Mucosa of stomach (tissue), 1 donor: ENCODE results near the gene MT2A.

Experiments
- H3K27me3 ChIP-seq: one replicate; pipeline ENCODE4 v1.7.0; 2013; ENCODE audit warnings: mild to moderate bottlenecking, low read length; ENCODE audit not compliant: control insufficient read depth, insufficient read depth
- H3K36me3 ChIP-seq: one replicate; pipeline ENCODE4 v1.7.0; 2013; ENCODE audit warnings: low read length; ENCODE audit not compliant: control insufficient read depth, insufficient read depth
- H3K4me1 ChIP-seq: one replicate; pipeline ENCODE4 v1.7.0; 2013; ENCODE audit warnings: mild to moderate bottlenecking, low read length; ENCODE audit not compliant: control insufficient read depth, insufficient read depth
- H3K4me3 ChIP-seq: one replicate; pipeline ENCODE4 v1.7.0; 2013; ENCODE audit warnings: low read length
- H3K9ac ChIP-seq: one replicate; pipeline ENCODE4 v1.7.0; 2013; ENCODE audit warnings: mild to moderate bottlenecking, low read length, moderate library complexity
- H3K9me3 ChIP-seq: one replicate; pipeline ENCODE4 v1.7.0; 2013; ENCODE audit warnings: mild to moderate bottlenecking, low read length, moderate library complexity; ENCODE audit not compliant: control insufficient read depth
- donor health status: Pancreatic carcinoma.

MT2A gene

DNA sequence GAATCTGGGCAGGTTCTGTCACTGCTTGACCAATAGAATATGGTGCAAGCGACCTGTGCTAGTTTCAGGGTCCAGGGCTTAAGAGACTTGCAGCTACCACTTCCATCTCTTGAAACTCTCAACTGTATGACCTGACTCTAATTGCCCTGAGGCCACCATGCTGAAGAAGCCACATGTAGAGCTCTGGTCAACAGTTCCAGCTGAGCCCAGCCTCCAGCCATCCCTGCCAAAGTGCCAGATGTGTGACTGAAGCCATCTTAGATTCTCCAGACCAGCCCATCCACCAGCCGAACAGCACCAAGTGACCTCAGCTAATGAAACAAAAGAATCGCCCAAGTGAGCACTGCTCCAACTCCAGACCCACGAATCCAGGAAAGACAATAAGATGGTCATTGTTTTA, 3.4 kb upstream of the MT2A start:
- peaks cover 16% of the 10 kb centered on the region for H3K4me1 ChIP-seq
- no peak overlapping the region for H3K4me3 ChIP-seq
- H3K9ac ChIP-seq = no peak overlapping the region
- no peaks in the 10 kb centered on the region for H3K27me3 ChIP-seq
- H3K9me3 ChIP-seq = no peaks in the 10 kb centered on the region
- H3K36me3 ChIP-seq = no peaks in the 10 kb centered on the region

- Histone ChIP-seq H3K36me3 (no peaks in the 10 kb centered on the region), H3K27me3 (no peaks in the 10 kb centered on the region), H3K9me3 (no peaks in the 10 kb centered on the region), H3K4me1 (peaks cover 21% of the 10 kb centered on the region), H3K4me3 (no peak overlapping the region), H3K9ac (no peak overlapping the region)
Observed at GRCh38 chr16:56605475-56605874, 2.9 kb upstream of the MT2A start.

DNA sequence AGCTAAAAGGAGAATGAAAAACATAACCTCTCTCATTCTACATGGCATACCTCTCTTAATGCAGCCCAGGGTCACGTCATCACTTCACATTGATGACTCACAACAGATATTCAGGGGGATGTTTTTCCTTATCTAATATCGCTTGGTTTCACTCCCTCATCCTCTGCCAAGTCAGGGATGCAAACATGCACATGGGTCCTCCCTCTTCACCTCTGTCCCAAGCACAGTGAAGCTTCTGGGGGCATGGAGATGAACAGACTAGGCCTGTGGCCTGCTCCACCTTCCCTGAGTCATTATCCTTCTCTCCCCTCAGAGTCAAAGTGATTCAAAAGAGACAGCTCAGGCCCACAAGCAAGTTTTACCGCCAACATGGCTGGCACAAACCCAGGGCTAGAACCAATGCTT, 2.3 kb upstream of the MT2A start:
- peaks cover 27% of the 10 kb centered on the region for H3K4me1 ChIP-seq
- H3K9ac ChIP-seq = no peak overlapping the region
- H3K9me3 ChIP-seq = no peaks in the 10 kb centered on the region
- H3K4me3 ChIP-seq = no peak overlapping the region
- H3K27me3 ChIP-seq = no peaks in the 10 kb centered on the region
- H3K36me3 ChIP-seq = no peaks in the 10 kb centered on the region

DNA sequence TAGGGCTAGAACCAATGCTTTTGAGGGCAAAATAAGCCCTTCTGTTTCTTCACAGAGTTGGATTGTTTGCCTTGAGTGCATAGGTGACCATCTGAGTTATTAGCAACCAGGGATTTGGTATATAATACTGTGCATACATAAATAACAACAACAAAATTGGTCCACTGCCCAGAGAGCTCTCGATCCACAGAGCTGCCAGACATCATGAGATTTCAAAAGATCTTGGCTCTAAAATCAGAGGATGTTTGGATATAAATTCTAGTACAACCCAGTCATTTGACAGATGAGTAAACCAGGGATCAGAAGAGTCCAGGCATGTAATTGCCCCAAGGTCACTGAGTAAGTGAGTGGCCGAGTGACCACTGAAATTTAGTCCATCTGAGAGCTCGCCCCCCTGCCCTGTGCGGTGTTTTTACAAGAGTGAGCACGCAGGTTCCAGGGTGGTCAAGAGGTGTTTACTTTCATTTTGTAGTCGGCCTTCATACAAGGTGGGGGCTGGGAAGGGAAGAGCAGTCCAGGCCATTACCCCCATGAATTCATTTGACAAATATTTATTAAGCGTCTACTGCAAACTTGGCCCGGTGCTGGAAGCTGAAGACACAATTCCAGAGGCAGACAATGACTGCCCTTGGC, 1.8 kb upstream of the MT2A start:
- Histone ChIP-seq H3K36me3 (no peaks in the 10 kb centered on the region), H3K9ac (no peak overlapping the region), H3K9me3 (no peaks in the 10 kb centered on the region), H3K4me1 (peaks cover 32% of the 10 kb centered on the region), H3K4me3 (no peak overlapping the region), H3K27me3 (no peaks in the 10 kb centered on the region)

GRCh38 chr16:56607109-56607618, 1.2 kb upstream of the MT2A start:
- Histone ChIP-seq H3K27me3 (no peaks in the 10 kb centered on the region), H3K36me3 (no peaks in the 10 kb centered on the region), H3K4me1 (peaks cover 33% of the 10 kb centered on the region), H3K9me3 (no peaks in the 10 kb centered on the region), H3K4me3 (no peak overlapping the region), H3K9ac (peak overlapping the region; percentile 11)

- Histone ChIP-seq H3K27me3 (no peaks in the 10 kb centered on the region), H3K4me3 (peak overlapping the region; percentile 34), H3K9ac (peak overlapping the region; percentile 11), H3K36me3 (no peaks in the 10 kb centered on the region), H3K9me3 (no peaks in the 10 kb centered on the region), H3K4me1 (peaks cover 33% of the 10 kb centered on the region)
Observed at GRCh38 chr16:56607675-56608042, 725 bp upstream of the MT2A start.

DNA sequence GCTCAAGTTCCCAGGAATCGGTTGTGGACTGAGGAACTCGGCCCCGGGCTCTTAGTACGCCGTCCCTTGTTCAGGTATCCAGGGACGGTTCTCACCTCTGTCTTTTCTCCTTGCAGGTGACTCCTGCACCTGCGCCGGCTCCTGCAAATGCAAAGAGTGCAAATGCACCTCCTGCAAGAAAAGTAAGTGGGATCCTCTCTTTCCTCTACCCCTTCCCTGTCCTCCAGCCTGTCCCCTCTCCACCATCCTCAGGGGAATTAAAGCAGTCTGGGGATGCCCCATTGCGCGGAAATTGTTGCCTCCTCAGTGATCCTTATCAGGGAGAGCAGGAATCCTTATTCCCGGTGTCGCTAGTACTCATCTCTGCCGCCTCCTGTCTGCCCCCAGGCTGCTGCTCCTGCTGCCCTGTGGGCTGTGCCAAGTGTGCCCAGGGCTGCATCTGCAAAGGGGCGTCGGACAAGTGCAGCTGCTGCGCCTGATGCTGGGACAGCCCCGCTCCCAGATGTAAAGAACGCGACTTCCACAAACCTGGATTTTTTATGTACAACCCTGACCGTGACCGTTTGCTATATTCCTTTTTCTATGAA, 585 bp downstream of the MT2A start:
- H3K27me3 ChIP-seq = no peaks in the 10 kb centered on the region
- H3K36me3 ChIP-seq = no peaks in the 10 kb centered on the region
- H3K4me1 ChIP-seq = peaks cover 33% of the 10 kb centered on the region
- peak overlapping the region; percentile 75 for H3K9ac ChIP-seq
- no peaks in the 10 kb centered on the region for H3K9me3 ChIP-seq
- H3K4me3 ChIP-seq = peak overlapping the region; percentile 85

DNA sequence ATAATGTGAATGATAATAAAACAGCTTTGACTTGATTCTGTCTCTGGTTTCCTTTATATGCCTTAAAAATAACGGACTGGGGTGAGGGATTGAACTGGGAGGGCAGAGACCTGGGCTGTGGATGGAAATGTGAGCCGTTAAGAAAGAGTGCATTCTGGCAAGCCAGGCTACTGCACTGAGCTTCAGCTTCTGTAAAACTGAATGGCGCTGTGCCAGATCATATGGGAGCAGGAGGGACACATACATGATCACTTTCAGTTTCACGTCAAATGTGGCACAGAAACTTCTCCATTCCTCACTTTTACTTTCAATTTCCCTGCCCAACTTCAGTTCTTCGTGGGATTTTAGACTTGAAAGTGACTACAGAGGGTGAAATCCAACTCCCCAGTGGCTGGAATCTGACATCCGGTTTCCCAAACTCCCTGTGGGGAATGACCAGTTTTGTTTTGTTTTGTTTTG, 1.1 kb downstream of the MT2A start:
- Histone ChIP-seq H3K4me3 (peak overlapping the region; percentile 85), H3K27me3 (no peaks in the 10 kb centered on the region), H3K9ac (peak overlapping the region; percentile 75), H3K4me1 (peaks cover 33% of the 10 kb centered on the region), H3K36me3 (no peaks in the 10 kb centered on the region), H3K9me3 (no peaks in the 10 kb centered on the region)

GRCh38 chr16:56610017-56610608, 1.7 kb downstream of the MT2A start:
- Histone ChIP-seq H3K27me3 (no peaks in the 10 kb centered on the region), H3K4me1 (peaks cover 33% of the 10 kb centered on the region), H3K9me3 (no peaks in the 10 kb centered on the region), H3K36me3 (no peaks in the 10 kb centered on the region), H3K9ac (peak overlapping the region; percentile 75), H3K4me3 (peak overlapping the region; percentile 85)

GRCh38 chr16:56610609-56611111, 2.3 kb downstream of the MT2A start:
- Histone ChIP-seq H3K4me1 (peaks cover 33% of the 10 kb centered on the region), H3K4me3 (peak overlapping the region; percentile 6), H3K9me3 (no peaks in the 10 kb centered on the region), H3K36me3 (no peaks in the 10 kb centered on the region), H3K9ac (peak overlapping the region; percentile 75), H3K27me3 (no peaks in the 10 kb centered on the region)

- H3K4me3 ChIP-seq = no peak overlapping the region
- no peaks in the 10 kb centered on the region for H3K36me3 ChIP-seq
- H3K9me3 ChIP-seq = no peaks in the 10 kb centered on the region
- no peak overlapping the region for H3K9ac ChIP-seq
- no peaks in the 10 kb centered on the region for H3K27me3 ChIP-seq
- peaks cover 33% of the 10 kb centered on the region for H3K4me1 ChIP-seq
Observed at GRCh38 chr16:56611281-56611833, 3.0 kb downstream of the MT2A start.

DNA sequence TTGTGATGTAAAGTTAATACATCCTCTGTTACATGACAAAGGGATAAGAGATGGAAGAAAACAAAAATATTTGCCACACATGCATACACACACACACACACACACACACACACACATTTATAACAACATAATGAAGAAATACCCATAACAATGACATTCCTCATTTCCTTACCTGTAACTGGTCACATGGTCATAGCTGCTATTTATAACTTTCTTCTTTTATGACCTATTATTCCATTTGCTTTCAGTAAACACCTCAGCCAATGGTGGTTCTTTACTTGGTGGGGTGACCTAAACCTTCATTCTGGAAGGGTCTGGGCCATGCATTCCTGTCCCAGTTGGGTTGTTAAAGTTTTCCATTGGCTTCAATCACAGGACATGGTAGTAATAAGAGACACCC, 5.3 kb downstream of the MT2A start:
- no peak overlapping the region for H3K9ac ChIP-seq
- no peaks in the 10 kb centered on the region for H3K36me3 ChIP-seq
- no peak overlapping the region for H3K4me3 ChIP-seq
- H3K4me1 ChIP-seq = peaks cover 31% of the 10 kb centered on the region
- peaks cover 5% of the 10 kb centered on the region for H3K27me3 ChIP-seq
- H3K9me3 ChIP-seq = no peaks in the 10 kb centered on the region
